ENCODE results near the gene LDHAL6A.

LDHAL6A gene

DNA sequence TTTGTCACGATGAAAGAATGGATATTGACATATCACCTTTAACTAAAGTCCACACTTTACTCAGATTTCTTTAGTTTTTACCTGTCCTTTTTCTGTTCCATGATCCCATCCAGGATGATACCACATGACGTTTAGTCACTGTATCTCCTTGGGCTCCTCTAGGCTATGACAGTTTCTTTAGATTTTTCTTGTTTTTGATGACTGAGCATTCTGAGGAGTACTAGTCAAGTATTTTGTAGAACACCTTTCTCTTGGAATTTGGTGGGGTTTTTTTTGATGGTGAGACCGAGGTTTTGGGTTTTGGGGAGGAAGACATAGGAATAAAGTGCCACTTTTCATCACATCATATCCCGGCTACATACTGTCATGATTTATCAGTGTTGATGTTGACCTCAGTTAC, 4.0 kb downstream of the LDHAL6A start:
- no peak overlapping the region for H3K4me3 ChIP-seq (ENCODE audit: low read depth in 1 of 2, low read length in 1 of 2)
- no peaks in the 10 kb centered on the region for H3K36me3 ChIP-seq
- H3K27me3 ChIP-seq: peaks cover 19% of the 10 kb centered on the region
- H3K27ac ChIP-seq: no peak overlapping the region
- TF ChIP-seq, protein P1, sequence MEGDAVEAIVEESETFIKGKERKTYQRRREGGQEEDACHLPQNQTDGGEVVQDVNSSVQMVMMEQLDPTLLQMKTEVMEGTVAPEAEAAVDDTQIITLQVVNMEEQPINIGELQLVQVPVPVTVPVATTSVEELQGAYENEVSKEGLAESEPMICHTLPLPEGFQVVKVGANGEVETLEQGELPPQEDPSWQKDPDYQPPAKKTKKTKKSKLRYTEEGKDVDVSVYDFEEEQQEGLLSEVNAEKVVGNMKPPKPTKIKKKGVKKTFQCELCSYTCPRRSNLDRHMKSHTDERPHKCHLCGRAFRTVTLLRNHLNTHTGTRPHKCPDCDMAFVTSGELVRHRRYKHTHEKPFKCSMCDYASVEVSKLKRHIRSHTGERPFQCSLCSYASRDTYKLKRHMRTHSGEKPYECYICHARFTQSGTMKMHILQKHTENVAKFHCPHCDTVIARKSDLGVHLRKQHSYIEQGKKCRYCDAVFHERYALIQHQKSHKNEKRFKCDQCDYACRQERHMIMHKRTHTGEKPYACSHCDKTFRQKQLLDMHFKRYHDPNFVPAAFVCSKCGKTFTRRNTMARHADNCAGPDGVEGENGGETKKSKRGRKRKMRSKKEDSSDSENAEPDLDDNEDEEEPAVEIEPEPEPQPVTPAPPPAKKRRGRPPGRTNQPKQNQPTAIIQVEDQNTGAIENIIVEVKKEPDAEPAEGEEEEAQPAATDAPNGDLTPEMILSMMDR (IDR thresholded peaks at IDR 0.05): no peak
- no peaks in the 10 kb centered on the region for H3K4me1 ChIP-seq (ENCODE audit: control insufficient read depth in 1 of 2, insufficient read depth in 1 of 2, low read depth in 1 of 2, low read length in 1 of 2)
- H3K9me3 ChIP-seq: no peaks in the 10 kb centered on the region

DNA sequence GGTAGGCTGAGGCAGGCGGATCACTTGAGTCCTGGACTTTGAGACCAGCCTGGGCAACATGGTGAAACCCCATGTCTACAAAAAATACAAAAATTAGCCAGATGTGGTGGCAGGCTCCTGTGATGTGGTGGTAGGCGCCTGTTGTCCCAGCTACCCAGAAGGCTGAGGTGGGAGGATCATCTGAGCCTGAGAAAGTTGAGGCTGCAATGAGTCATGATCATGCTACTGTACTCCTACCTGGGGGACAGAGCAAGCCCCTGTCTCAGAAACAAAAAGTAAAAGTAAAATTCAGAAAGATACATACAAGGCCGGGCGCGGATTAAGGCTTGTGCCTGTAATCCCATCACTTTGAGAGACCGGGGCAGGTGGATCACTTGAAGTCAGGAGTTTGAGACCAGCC, 6.3 kb downstream of the LDHAL6A start:
- H3K4me3 ChIP-seq (ENCODE audit: low read depth in 1 of 2, low read length in 1 of 2): no peak overlapping the region
- no peaks in the 10 kb centered on the region for H3K4me1 ChIP-seq (ENCODE audit: control insufficient read depth in 1 of 2, insufficient read depth in 1 of 2, low read depth in 1 of 2, low read length in 1 of 2)
- TF ChIP-seq, protein P1 (IDR thresholded peaks at IDR 0.05): no peak
- no peak overlapping the region for H3K27ac ChIP-seq
- no peaks in the 10 kb centered on the region for H3K36me3 ChIP-seq
- no peaks in the 10 kb centered on the region for H3K27me3 ChIP-seq
- H3K9me3 ChIP-seq: no peaks in the 10 kb centered on the region

DNA sequence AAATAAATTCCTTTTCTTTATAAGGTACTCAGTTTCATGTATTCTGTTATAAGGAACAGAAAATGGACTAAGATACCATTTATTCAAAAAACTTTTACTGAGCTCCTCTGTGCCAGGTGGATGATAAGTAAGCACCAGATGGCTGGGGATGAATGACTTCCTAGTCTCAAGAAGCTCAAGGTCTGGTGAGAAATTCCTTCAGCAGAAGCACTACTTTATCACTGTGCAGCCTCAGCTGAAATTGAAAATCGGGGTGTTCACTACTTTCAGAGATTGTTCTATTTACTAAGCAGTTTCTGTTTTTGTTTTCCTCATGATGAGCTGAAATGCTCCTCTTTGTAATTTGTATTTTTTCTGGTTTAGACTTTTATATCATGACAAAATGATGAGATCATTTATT, 7.8 kb downstream of the LDHAL6A start:
- TF ChIP-seq, protein P1 (IDR thresholded peaks at IDR 0.05): no peak
- Histone ChIP-seq H3K9me3 (no peaks in the 10 kb centered on the region), H3K4me1 (ENCODE audit: control insufficient read depth in 1 of 2, insufficient read depth in 1 of 2, low read depth in 1 of 2, low read length in 1 of 2) (no peaks in the 10 kb centered on the region), H3K27me3 (no peaks in the 10 kb centered on the region), H3K27ac (no peak overlapping the region), H3K36me3 (no peaks in the 10 kb centered on the region), H3K4me3 (ENCODE audit: low read depth in 1 of 2, low read length in 1 of 2) (no peak overlapping the region)

GRCh38 chr11:18466402-18466801, 10.7 kb downstream of the LDHAL6A start:
- no peaks in the 10 kb centered on the region for H3K4me1 ChIP-seq (ENCODE audit: control insufficient read depth in 1 of 2, insufficient read depth in 1 of 2, low read depth in 1 of 2, low read length in 1 of 2)
- H3K9me3 ChIP-seq: no peaks in the 10 kb centered on the region
- no peaks in the 10 kb centered on the region for H3K27me3 ChIP-seq

GRCh38 chr11:18468059-18468458, 12.4 kb downstream of the LDHAL6A start:
- Histone ChIP-seq H3K27ac (no peak overlapping the region), H3K4me1 (ENCODE audit: control insufficient read depth in 1 of 2, insufficient read depth in 1 of 2, low read depth in 1 of 2, low read length in 1 of 2) (no peaks in the 10 kb centered on the region), H3K4me3 (ENCODE audit: low read depth in 1 of 2, low read length in 1 of 2) (no peak overlapping the region), H3K9me3 (no peaks in the 10 kb centered on the region), H3K27me3 (no peaks in the 10 kb centered on the region), H3K36me3 (peaks cover 11% of the 10 kb centered on the region)
- TF ChIP-seq, protein P1 (IDR thresholded peaks at IDR 0.05): no peak

More at GRCh38 chr11:18466402-18466801, 10.7 kb downstream of the LDHAL6A start:
- TF ChIP-seq, protein P1 (IDR thresholded peaks at IDR 0.05): no peak
- Histone ChIP-seq H3K4me3 (ENCODE audit: low read depth in 1 of 2, low read length in 1 of 2) (no peak overlapping the region), H3K27ac (no peak overlapping the region), H3K36me3 (peaks cover 5% of the 10 kb centered on the region)

- Histone ChIP-seq H3K9me3 (no peaks in the 10 kb centered on the region), H3K36me3 (peaks cover 16% of the 10 kb centered on the region), H3K4me1 (ENCODE audit: control insufficient read depth in 1 of 2, insufficient read depth in 1 of 2, low read depth in 1 of 2, low read length in 1 of 2) (no peaks in the 10 kb centered on the region), H3K27ac (no peak overlapping the region), H3K27me3 (no peaks in the 10 kb centered on the region), H3K4me3 (ENCODE audit: low read depth in 1 of 2, low read length in 1 of 2) (no peak overlapping the region)
- TF ChIP-seq, protein P1 (IDR thresholded peaks at IDR 0.05): no peak
Observed at GRCh38 chr11:18468961-18469360, 13.3 kb downstream of the LDHAL6A start.

All from neutrophil (primary cell).